GM12892 (cell line): ENCODE measurements around the gene USP17L13.
"Not testable (repeated sequence)": the region's sequence is repeated elsewhere in the genome, so short reads cannot be mapped to it uniquely, and the experiment has no call there.

ENCODE experiments used
- POLR2A ChIP-seq: IDR thresholded peaks from 2 replicates; pipeline ENCODE4 v1.6.1; 2011; ENCODE audit warnings: low read depth, low read length, control low read depth
- POLR2AphosphoS5 ChIP-seq: IDR thresholded peaks from 2 replicates; pipeline ENCODE4 v1.6.1; 2011; ENCODE audit warnings: low read depth, low read length, control low read depth
- TAF1 ChIP-seq: IDR thresholded peaks from 2 replicates; pipeline ENCODE4 v1.6.1; 2011; ENCODE audit warnings: low read depth, mild to moderate bottlenecking, control low read depth, low read length, borderline replicate concordance

DNA sequence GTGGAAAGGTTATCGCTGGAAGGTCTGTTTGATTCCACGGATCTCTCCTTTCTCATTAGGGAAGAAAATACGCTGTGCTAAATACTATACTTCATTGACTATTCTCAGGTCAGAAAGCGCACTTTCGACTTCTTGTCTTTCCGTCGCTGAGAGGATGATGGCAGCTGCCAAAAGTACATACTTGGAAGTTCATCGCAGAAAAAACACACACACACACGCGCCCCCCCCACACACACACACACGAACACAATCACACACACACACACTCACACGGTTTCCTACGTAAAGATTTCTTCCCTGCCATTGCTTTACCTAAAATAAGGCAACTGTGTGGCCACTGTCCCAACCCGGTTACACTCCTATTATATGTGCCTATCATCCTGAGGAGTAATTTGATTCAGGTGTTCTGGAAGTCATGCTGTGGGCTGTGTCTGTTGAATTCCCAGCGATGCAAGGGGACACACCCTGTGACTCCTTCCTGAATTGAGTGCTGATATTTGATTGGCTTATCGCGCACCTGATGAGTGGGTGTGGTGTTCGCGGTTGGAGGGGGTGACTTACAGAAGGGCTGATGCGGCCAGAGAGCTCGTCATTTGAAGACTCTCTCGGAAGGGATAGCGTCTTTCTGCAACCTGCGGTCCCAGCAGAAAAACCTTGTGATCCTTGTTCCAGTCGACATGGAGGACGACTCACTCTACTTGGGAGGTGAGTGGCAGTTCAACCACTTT, 23.4 kb downstream of the USP17L13 start, which contains the start of gene USP17L18:
- TF ChIP-seq POLR2A, TAF1, POLR2AphosphoS5: not testable (repeated sequence)
